ENCODE results near the gene SLC44A5.
"Not testable (repeated sequence)": the region's sequence is repeated elsewhere in the genome, so short reads cannot be mapped to it uniquely, and the experiment has no call there.

Gene SLC44A5

DNA sequence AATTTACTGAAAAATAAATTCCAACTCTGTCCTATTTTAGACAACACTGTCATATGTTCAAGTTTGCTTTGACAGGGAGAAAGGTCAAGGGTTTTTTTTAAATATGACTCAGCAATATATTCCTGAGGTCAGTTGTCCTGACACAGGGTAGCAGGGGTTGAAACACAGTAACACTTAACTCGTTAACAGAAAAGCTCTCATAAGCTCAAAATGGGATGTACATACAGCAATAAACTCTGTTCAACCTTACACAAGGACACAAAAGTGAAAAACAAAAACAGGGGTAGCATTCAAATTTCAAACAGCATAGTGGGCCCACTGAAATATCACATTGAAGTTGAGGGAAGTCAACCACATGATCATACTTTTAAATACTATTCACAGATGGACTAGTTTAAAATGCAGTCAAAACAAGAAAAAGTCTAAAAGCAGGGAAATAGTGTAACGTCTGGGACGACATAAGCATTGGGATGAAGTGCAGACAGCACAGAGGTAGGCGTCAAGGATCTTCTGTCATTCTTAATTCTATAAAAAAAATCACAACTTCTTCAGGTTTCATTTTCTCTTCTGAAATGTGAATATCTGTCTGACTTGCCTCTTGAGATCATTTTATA, 89.9 kb downstream of the SLC44A5 start:
- no peak for DNase-seq

DNA sequence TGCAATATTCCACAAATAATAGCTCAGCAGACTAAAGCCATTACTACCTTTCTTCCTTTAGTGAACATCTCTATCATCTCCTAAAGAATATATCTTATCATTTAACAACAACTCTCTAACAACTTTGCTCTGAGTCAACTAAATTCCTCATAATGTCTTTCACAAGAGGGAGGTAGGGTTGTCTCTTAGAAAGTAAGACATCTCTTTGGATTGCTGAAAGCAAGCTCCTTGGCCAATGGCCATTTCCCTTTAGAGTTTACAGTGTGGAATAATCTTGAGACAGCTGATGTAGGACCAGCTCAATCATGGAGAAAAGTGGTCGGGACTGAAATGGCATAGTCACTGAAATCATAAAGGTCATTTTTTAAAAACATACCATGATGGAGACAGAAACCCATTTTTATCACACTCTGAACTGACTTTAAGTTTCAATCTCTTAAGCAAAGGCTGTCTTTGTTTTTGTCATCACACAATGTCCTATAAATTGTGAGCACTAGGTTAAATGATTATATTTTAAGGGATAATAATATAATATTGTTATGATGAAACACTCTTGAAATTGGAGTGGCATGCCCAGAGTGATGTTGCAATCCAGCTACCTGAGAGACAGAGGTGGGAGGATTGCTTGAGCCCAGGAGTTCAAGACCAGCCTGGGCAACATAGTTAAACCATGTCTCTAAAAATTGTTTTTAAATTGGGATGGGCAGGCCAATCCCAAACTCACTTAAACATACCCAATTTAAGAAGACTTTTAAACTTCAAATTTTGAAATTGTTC, 91.1 kb downstream of the SLC44A5 start:
- no peak for DNase-seq

DNA sequence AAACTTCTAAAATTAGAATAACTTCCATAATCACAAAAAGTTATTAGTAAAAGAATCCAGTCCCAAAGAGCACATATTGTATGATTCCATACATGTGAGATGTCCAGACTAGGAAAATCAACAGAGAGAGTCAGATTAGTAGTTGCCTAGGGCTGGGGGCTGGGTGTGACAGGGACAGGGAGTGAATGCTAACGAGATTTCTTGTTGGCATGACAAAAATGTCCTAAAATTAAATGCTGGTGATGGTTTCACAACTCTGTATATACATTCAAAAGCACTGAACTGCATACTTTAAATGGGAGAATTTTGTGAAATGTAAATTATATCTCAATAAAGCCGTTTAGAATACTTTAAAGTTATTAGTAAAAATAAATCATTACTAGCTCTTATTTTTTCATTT, 92.2 kb downstream of the SLC44A5 start:
- no peak for DNase-seq

DNA sequence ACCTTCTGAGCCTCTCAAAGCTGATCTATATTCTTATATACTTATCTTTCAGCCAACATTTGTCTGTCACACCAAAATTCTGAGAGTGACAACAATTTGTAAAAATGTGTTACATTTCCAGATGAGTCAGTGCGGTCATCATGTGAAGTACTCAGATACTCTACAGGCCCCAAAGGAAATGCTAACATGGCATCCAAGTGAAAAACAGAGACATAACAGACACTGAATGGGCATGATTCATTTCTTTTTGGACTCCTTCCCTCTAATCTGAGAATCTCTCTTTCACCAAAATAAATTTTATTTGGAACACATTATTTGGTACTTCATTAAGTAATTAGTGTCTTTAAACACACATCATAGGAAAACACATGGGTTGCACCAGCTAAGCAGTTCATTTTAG, 96.6 kb downstream of the SLC44A5 start:
- no peak for DNase-seq

DNA sequence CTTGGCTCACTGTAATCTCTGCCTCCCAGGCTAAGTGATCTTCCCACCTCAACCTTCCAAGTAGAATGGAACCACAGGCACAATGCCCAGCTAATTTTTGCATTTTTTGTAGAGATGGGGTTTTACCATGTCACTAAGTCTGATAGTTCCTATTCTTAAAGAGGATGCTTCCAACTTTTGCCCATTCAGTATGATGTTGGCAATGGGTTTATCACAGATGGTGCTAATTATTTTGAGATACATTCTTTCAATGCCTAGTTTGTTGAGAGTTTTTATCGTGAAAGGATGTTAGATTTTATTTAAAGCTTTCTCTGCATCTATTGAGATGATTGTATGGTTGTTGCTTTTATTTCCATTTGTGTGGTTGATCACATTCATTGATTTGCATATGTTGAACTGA, 103.9 kb downstream of the SLC44A5 start:
- DNase-seq, result no peak

DNA sequence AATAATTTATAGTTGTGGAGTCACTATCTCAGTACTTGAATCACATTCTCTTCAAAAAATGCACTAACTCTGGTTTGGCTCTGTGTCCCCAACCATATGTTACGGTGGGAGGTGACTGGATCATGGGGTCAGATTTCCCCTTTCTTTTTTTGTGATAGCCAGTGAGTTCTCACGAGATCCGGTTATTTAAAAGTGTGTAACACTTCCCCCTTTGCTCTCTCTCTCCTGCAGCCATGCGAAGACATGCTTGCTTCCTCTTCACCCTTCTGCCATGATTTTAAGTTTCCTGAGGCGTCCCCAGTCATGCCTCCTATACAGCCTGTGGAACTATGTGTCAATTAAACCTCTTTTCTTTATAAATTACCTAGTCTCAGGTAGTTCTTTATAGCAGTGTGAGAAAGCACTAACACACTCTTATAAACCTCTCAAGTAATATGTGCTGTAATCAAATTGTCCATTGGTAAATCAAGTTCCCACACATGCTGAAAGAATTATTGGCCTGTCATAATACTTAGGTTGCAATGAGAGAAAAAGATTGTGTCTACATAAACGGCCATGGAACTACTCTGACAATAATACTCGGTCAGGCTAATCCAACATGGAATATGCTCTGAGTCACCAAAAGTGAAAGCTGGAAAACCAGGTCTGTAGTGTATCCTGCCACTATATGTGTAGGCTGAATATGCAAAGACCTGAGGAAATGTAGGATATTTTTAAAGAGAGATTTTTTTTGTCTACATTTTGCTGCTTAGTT, 107.5 kb downstream of the SLC44A5 start:
- no peak for DNase-seq

DNA sequence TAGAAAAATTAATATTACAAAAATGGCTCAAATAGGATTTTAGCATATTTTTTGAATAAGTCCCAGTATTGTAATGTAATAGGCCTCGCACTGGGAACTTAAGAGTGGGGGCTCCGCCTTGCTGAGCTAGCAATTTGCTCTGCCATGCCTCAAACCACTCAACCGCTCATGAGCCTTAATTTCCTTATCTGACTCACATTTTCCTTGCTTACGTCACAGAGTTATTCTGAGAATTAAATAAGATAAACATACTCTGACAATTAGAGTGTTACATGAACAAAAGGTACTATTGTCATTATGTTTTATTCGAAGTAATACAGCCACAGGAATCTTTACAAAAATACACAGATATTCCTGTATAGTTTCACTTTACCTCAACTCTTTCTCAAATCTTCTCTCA, 108.1 kb downstream of the SLC44A5 start:
- no peak for DNase-seq

DNA sequence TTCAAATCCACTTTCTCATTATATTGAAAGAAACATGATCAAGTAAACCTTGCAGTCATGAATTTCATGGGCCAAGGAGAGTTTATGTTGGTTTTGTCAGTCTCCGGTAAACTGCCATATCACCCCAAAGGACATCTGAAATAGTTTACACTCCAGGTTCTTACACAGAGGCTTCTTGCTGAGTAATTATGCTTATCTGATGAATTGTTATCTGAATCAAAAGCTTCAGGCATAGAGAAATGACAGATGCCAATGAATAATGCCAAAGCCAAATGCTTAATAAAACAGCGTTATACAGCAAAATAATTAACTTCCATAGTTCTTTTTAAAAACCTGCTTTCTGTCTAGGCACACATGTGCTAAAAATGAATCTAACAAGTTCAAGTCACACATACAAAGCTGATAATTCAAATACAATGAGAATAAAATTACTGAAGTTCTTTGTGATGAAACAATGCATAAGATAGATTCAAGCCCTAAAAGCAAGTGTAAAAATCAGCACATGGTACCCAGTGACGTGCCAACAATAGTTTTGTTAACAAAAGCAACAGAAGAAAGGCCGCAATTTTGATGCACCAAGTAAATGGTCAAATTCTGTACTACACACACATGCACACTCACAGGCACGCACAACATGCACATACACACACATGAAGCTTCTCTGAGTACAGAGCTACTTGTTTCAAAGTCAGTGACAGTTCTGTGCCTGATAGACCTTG, 109.2 kb downstream of the SLC44A5 start:
- no peak for DNase-seq

DNA sequence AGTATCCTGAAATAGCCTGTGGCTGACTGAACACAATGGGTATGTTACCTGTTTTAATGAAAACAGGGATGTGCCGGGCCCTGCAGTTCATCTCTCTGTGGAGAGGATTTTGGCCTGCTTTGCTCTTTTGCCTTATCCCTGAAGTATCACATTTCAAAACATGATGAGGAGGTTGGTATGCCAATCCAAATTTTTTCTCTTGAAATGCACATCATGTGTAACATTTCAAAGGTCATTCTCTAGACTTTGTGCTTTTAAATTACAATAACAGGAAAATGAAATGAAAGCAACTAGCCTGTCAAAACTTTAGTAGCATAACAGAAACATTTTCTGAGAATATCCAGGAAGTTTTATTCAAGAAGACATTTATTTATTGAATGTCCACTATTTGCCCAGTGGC, 118.9 kb downstream of the SLC44A5 start:
- no peak for DNase-seq

DNA sequence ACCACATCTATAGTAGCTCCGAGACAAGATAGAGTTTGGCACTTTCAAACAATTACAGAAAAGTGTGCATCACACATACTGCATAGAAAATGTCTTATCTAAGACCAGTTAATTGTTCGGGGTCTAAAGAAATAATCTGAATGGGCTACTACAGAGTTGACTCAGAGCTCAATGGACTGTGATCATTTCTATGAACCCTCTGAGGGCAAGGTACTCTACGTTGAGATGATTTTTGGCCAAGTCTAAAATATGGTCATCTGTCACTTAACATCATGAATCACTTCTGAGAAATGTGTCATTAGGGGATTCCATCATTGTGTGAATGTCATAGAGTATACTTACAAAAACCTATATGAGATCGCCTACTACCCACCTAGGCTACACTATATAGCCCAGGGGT, 123.5 kb downstream of the SLC44A5 start:
- DNase-seq, result no peak

DNA sequence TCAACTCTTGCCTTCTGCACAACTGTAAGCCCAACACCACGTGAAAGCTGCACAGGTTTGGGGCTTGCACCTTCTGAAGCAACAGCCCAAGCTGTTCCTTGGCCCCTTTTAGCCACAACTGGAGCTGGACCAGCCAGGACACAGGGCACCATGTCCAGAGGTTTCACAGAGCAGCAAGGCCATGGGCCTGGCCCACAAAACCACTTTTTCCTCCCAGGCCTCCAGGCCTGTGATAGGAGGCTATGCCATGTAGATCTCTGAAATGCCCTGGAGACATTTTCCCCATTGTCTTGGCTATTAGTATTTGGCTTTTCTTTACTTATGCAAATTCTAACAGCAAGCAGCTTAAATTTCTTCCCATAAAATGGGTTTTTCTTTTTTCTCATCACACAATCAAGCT, 126.1 kb downstream of the SLC44A5 start:
- DNase-seq, result no peak

DNA sequence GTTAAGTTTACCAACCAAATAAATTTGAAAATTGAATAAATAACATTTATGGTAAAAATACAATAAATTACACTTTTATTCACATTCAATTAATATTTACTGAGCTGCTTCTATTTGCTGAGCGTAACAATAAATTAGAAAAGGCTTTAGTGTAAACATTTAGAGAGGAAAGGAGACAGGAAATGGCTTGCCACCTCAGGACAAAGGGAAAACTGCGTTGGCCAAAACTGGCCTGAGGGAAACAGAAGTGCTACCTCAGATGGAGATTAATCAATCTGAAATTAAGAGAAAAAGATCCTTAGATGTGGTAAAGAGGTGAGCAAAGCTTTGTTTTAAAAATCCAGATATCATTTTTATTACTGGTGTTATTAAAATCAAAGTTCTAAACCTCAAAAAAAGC, 128.0 kb downstream of the SLC44A5 start:
- DNase-seq, result no peak

DNA sequence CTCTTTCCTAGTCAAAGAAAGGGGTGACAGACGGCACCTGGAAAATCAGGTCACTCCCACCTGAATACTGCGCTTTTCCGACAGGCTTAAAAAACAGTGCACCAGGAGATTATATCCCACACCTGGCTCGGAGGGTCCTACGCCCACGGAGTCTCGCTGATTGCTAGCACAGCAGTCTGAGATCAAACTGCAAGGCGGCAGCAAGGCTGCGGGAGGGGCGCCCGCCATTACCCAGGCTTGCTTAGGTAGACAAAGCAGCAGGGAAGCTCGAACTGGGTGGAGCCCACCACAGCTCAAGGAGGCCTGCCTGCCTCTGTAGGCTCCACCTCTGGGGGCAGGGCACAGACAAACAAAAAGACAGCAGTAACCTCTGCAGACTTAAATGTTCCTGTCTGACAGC, 134.4 kb downstream of the SLC44A5 start:
- DNase-seq, result not testable (repeated sequence)

DNA sequence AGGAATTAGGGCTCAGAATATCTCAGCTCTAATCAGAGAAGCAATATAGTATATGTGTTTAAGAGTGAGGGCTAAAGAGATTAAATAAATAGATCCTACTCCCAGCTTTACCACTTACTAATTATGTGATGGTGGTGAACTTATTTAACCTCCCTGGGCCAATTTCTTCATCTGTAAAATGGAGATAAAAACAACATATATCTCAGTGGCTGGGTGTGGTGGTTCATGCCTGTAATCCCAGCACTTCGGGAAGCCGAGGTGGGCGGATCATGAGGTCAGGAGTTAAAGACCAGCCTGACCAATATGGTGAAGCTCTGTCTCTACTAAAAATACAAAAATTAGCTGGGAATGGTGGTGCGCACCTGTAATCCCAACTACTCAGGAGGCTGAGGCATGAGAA, 135.2 kb downstream of the SLC44A5 start:
- DNase-seq, result no peak

DNA sequence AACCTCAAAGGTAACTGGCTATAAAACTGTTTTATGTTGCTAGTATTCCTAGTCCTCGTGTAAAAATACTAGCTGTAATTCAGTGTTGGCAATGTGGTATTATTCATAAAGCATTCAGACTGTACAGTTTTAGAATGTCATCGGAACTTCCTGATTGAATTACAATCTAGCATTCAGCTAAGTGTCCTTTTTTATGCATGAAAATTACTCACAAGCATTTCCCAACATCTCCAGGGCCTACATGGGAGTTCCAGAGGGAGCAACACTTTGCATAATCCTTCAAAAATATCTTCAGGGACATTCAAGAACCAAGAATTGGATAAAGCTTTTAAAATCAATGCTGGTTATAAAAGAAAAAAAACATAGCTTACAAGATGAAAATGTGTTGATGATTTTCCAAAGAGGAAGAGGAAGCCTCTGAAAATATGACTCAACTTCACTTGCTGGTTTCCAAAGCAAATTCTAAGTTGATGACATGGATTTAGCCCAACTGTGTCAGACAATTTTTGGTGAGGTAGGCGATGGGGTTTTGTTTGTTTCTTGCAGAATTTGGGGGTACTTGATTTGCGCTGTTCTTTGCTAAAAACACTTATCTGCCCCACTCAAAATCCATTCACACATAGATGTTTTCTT, 137.8 kb downstream of the SLC44A5 start:
- no peak for DNase-seq

DNA sequence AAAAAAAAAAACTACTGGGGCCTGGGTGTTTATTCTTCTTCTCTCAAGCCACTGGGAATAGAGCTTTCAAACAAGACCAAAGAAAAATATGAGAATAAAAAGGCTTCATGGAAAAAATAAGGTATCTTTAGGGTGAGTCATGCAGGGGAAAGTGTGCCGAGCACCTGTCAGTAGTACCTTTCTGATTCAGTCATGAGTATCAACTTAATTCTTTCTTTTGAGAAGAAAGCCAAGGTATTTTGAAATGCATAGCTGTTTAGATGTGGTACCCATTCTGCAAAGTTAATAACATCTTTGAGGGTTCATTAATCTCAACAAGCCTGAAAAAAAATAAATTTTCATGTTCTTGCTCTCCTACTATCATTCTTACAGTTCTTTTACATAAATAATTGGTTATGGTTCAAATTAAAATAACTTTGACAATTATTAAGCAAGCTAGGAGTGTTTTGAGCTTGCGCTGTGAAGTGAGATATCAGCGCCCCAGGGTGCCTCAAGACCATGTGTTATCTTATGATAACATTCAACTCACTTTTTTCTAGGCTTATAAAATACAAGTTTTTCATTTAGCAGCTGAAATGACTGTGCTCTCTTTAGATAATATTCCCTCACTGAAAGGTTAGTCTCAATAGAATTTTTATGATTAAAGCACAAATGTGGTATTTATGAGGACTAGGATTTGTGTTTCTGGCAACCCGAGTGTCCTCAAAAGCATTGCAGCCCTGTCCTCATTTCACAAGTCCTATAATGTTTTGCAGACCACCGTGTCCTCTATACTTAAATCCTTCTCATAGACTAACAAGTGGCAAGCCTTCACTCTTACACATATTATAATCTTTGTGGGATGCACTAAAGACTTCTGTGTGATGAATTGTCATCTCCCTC, 138.6 kb downstream of the SLC44A5 start:
- no peak for DNase-seq

DNA sequence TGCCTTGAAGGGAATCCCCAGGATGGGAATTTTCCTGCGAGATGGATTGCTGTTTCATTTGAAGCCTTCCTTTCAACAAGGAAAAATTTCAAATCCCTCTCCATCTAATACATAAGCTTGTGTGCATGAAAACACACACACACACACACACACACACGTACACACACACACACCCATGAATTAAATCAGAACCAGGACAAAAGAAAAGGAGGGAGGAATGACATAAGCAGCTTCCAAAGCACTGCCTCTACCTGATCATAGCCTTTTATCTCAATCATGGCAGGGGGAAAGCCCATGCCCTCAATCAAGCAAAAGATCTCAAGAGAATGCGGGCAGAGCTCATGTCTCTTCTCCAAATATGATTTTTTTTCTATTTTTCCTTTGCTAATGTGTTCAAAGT, 139.7 kb downstream of the SLC44A5 start:
- DNase-seq, result no peak

DNA sequence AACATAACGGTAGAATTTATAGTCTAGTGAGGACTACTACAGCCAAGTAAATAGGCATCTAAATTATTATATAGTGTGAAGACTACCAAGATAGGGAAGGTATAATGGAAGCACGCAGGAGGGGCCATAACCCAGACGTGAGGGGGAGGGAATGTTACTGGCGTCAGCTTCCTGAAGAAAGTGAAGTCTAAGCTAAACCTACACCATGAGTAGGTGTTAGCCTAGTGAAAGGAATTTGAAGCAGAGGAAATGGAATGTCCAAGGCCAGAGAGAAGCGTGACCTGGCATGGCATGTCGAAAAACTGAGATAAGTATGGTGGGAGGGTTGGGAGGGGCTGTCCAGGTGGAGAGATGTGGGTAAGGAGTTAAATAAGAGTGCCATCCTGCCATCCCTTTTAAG, 140.5 kb downstream of the SLC44A5 start:
- DNase-seq, result no peak

DNA sequence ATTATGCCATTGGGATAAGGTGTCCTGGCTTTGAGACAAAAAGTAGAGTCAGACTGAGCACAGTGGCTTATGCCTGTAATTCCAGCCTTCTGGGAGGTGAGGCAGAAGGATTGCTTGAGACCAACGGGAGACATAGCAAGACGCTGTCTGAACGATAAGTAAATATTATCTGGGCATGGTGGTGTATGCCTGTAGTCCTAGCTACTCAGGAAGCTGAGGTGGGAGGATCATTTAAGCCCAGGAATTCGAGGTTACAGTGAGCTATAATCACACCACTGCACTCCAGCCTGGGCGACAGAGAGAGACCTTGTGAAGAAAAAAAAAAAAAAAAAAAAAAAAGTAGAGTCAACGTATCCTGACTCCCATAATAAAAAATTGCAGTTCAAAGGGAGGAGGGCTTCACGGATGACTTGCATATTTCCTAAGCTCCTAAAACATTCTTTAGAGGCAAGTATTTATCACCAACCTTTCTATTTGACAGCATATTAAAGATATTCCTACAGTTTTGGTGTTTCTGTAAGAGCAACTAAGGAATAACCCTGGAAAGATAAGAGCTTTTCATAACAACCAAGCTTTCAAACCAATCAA, 141.2 kb downstream of the SLC44A5 start:
- DNase-seq, result no peak

DNA sequence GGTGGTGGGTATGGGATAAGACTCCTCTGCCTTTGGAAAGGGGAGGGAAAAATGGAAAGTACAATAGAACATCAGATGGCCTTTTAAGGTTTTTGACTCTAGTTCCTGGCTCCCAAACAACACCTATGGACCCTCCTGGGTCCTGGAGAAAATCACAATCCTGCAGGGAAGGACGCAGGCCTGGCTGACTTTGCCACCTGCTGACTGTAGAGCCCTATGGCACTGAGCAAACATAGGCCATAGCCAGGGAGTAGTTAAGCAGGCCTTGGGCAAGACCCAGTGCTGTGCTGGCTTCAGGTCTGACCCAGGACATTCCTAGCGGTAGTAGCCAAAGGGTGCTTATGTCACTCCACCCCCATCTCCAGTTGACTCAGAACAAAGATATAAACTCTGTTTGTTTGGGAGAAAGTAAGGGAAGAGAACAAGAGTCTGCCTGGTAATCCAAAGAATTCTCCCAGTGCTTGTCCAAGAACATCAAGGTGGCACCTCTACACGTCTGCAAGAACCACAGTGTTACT, 149.0 kb downstream of the SLC44A5 start:
- DNase-seq, result no peak

DNA sequence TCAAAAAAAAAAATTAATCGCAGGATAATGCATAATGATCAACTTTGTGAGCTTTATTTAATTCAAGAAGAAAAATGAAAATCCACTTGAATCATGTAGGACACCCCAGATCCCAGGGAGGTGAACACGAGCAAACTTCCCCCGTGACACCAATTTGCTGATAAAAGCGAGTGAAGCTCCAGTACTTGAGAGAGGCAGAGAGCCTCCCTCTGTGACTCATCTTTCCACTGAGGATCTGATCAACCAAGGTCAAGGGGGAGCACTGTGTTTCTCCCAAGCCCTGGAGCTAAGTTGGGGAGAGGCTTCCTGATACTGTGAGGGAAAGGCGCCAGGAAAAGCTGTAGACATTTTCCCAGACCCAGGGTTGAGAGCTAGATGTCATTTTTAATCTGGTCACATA, 160.9 kb downstream of the SLC44A5 start:
- no peak for DNase-seq

Measured in stimulated activated naive CD4-positive, alpha-beta T cell treated with Interleukin-2 at 50 U/mL for 16 hours (primary cell).